ENCODE measurements around the gene TTC9B. TPM values are rescaled to one million over a fixed set of nuclear protein-coding genes. Genes with fewer than 3 reads are reported as not detected.

The TTC9B gene
- total and polyA plus RNA-seq, 11 donors: not detected

DNA sequence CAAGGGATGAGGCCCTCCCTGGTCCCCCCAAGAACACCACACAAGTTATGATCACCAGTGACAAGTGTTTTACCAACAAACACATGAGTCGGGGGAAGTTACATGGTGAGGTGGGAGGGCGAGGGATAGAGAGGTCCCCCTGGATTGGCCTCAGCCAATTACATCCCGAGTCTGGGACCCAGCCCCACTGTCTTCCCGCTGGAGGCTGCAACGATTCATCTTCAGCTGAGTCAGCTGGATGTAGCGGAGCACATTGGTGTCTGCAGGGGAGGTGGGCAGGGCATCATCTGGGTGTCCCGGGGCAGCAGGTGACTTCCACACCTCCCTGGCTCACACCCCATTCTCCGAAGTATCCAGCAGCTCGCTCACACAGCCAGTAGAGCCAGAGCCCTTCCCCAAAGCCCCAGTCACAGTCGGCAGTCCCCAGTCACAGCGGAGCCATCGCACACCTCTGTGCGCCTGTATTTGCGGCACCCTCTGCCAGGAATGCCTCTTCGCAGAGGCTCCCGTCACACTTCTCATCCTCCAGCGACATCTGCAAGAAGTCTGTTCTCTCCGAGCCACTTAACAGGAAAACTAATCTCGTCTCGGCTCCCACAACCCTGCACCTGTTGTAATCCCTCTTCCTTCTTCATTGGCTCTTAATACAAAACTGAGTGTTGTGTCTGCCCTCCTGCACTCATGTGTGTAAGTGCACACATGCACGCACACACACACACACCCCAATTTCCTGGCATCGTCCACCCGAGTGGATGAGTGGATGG, 2.0 kb downstream of the TTC9B start:
- Histone ChIP-seq H3K27me3 (peaks cover 22 to 47% (median 33%) of the 10 kb centered on the region in 9 donors), H3K36me3 (peaks cover 0 to 11% (median 3%) of the 10 kb centered on the region in 9 donors), H3K4me1 (peaks cover 0 to 13% (median 0%) of the 10 kb centered on the region in 12 donors), H3K27ac (no peak overlapping the region), H3K9me3 (no peaks in the 10 kb centered on the region), H3K4me3 (no peak overlapping the region)
- ATAC-seq (no peak), DNase-seq (no peak)
- WGBS, 4 donors: 46 to 51% (median 49%) methylated on average over 20 to 23 of the region's 23 CpGs
- intact Hi-C loops (cut with DNase I): no loop called here
- TF ChIP-seq POLR2A (IDR thresholded peaks at IDR 0.05): no peak
- TF ChIP-seq, protein P1, sequence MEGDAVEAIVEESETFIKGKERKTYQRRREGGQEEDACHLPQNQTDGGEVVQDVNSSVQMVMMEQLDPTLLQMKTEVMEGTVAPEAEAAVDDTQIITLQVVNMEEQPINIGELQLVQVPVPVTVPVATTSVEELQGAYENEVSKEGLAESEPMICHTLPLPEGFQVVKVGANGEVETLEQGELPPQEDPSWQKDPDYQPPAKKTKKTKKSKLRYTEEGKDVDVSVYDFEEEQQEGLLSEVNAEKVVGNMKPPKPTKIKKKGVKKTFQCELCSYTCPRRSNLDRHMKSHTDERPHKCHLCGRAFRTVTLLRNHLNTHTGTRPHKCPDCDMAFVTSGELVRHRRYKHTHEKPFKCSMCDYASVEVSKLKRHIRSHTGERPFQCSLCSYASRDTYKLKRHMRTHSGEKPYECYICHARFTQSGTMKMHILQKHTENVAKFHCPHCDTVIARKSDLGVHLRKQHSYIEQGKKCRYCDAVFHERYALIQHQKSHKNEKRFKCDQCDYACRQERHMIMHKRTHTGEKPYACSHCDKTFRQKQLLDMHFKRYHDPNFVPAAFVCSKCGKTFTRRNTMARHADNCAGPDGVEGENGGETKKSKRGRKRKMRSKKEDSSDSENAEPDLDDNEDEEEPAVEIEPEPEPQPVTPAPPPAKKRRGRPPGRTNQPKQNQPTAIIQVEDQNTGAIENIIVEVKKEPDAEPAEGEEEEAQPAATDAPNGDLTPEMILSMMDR (IDR thresholded peaks at IDR 0.05): no peak

DNA sequence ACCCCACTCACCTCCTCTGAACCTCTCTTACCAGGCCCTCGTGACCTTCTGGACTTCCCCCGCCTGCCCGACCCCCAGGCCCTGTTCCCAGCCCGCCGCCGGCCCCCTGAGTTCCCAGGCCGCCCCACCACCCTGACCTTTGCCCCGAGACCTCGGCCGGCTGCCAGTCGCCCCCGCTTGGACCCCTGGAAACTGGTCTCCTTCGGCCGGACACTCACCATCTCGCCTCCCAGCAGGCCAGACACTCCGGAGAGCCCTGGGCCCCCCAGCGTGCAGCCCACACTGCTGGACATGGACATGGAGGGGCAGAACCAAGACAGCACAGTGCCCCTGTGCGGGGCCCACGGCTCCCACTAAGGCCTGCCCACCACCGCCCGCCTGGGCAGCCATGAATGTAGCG, 3.2 kb downstream of the TTC9B start:
- intact Hi-C loops (cut with DNase I): no loop called here
- ATAC-seq (no peak), DNase-seq (no peak)
- Histone ChIP-seq H3K4me1 (peaks cover 0 to 13% (median 0%) of the 10 kb centered on the region in 12 donors), H3K4me3 (no peak overlapping the region), H3K9me3 (no peaks in the 10 kb centered on the region), H3K27ac (no peak overlapping the region), H3K36me3 (peaks cover 0 to 23% (median 16%) of the 10 kb centered on the region in 9 donors), H3K27me3 (peaks cover 22 to 42% (median 33%) of the 10 kb centered on the region in 9 donors)
- no peak for TF ChIP-seq POLR2A (IDR thresholded peaks at IDR 0.05)
- TF ChIP-seq, protein P1 (IDR thresholded peaks at IDR 0.05): no peak
- WGBS, 4 donors: 89 to 94% (median 91%) methylated on average over 19 to 22 of the region's 22 CpGs

DNA sequence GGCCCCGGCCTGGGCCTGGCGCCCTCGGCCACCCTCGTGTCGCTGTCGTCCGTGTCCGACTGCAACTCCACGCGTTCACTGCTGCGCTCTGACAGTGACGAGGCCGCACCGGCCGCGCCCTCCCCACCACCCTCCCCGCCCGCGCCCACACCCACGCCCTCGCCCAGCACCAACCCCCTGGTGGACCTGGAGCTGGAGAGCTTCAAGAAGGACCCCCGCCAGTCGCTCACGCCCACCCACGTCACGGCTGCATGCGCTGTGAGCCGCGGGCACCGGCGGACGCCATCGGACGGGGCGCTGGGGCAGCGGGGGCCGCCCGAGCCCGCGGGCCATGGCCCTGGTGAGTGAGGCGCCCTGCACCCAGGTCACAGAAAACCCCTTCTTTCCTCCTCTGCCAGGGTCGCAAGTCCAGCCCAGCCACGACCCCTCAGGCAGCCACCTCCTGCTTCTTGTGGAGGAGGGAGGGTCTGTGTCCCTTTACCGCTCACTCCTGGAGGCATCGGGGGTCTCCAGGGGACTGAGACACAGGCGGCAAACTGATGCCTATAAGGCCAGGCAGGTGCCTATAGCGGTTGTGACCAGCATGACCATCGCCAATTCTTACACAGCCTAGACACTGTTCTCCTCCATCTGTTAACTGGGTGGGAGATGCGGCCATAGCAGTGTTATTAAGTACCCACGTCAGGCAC, 4.2 kb downstream of the TTC9B start:
- WGBS, 4 donors: 85 to 94% (median 92%) methylated on average over 22 to 50 of the region's 50 CpGs
- Histone ChIP-seq H3K27me3 (peaks cover 16 to 34% (median 30%) of the 10 kb centered on the region in 9 donors), H3K36me3 (peaks cover 0 to 32% (median 25%) of the 10 kb centered on the region in 9 donors), H3K4me1 (peaks cover 0 to 13% (median 0%) of the 10 kb centered on the region in 12 donors), H3K9me3 (no peaks in the 10 kb centered on the region), H3K27ac (no peak overlapping the region), H3K4me3 (no peak overlapping the region)
- ATAC-seq (no peak), DNase-seq (no peak)
- intact Hi-C loops (cut with DNase I): no loop called here
- TF ChIP-seq, protein P1 (IDR thresholded peaks at IDR 0.05): no peak
- no peak for TF ChIP-seq POLR2A (IDR thresholded peaks at IDR 0.05)

DNA sequence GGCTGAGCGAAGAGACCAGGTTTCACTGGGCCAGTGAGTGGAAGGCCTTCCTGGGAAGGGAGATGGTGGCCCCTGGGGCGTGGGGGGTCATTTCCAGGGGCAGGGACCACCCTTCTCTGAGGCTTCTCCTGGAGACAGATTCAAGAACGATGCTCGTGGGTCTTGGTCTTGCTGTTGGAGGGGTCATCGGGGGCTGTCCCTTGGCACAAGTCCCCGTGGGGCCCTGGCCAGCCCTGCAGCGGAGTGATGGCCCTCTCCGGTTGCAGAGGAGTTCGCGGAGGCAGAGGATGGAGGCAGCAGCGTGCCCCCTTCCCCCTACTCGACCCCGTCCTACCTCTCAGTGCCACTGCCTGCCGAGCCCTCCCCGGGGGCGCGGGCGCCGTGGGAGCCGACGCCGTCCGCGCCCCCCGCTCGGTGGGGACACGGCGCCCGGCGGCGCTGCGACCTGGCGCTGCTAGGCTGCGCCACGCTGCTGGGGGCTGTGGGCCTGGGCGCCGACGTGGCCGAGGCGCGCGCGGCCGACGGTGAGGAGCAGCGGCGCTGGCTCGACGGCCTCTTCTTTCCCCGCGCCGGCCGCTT, 4.8 kb downstream of the TTC9B start:
- TF ChIP-seq, protein P1 (IDR thresholded peaks at IDR 0.05): no peak
- no peak for TF ChIP-seq POLR2A (IDR thresholded peaks at IDR 0.05)
- peaks cover 0 to 13% (median 0%) of the 10 kb centered on the region in 12 donors for H3K4me1 ChIP-seq
- WGBS, 4 donors: 86 to 95% (median 88%) methylated on average over 36 to 53 of the region's 53 CpGs
- no peak for DNase-seq
- H3K4me3 ChIP-seq: no peak overlapping the region
- peaks cover 16 to 27% (median 23%) of the 10 kb centered on the region in 9 donors for H3K27me3 ChIP-seq
- intact Hi-C loops (cut with DNase I): no loop called here
- H3K27ac ChIP-seq: no peak overlapping the region
- H3K36me3 ChIP-seq: peaks cover 0 to 38% (median 27%) of the 10 kb centered on the region in 9 donors
- H3K9me3 ChIP-seq: no peaks in the 10 kb centered on the region
- no peak for ATAC-seq

All from heart left ventricle (tissue), 16 donors.